ENCODE results near the gene ACSBG1. TPM values are rescaled to one million over a fixed set of nuclear protein-coding genes. Genes with fewer than 3 reads are reported as not detected.

Gene ACSBG1
- total and polyA plus RNA-seq, 9 donors: 0.15 to 2.2 (median 0.45) TPM; not detected in 2

DNA sequence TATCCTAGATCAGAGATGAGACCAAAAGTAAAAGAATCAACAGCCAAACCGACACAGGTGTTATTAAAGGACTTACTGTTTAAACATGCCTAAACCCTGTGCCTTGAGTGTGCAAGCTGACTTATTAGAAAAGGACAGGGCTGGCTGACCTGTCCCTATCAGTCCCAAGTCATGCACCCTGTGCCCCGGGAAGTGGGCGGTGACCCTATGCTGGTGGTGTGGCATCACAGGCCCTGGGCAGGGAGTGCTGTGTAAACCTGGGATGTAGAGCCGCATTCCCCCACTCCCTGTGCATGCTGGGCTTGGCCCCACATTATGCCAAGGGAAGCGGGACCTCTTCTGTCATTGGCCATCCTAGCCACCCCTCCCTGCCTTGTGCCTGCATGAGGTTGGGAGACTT is 40.6 kb upstream of the ACSBG1 start:
- no peaks in the 10 kb centered on the region for H3K36me3 ChIP-seq
- intact Hi-C loops (cut with DNase I): no loop called here

GRCh38 chr15:78272776-78273175 is 38.4 kb upstream of the ACSBG1 start:
- no peak overlapping the region for H3K4me3 ChIP-seq
- no peak for TF ChIP-seq EP300 (IDR thresholded peaks at IDR 0.05)
- TF ChIP-seq POLR2A (IDR thresholded peaks at IDR 0.05): no peak
- no peak for TF ChIP-seq CTCF (IDR thresholded peaks at IDR 0.05)
- DNase-seq: no peak
- H3K36me3 ChIP-seq: no peaks in the 10 kb centered on the region
- no peaks in the 10 kb centered on the region for H3K27me3 ChIP-seq
- WGBS, 3 donors: 93 to 96% (median 94%) methylated on average over 3 of the region's 3 CpGs
- no peak overlapping the region for H3K27ac ChIP-seq
- intact Hi-C loops (cut with DNase I): no loop called here
- H3K9me3 ChIP-seq: no peaks in the 10 kb centered on the region
- H3K4me1 ChIP-seq (ENCODE audit: insufficient read depth): no peaks in the 10 kb centered on the region

More for the DNA sequence above, 40.6 kb upstream of the ACSBG1 start:
- Histone ChIP-seq H3K4me1 (ENCODE audit: insufficient read depth) (no peaks in the 10 kb centered on the region), H3K27me3 (no peaks in the 10 kb centered on the region), H3K27ac (no peak overlapping the region), H3K9me3 (no peaks in the 10 kb centered on the region), H3K4me3 (no peak overlapping the region)
- no peak for DNase-seq
- WGBS, 3 donors: 94 to 95% (median 94%) methylated on average over 5 of the region's 5 CpGs
- TF ChIP-seq POLR2A (IDR thresholded peaks at IDR 0.05) (no peak), CTCF (IDR thresholded peaks at IDR 0.05) (no peak), EP300 (IDR thresholded peaks at IDR 0.05) (no peak)

DNA sequence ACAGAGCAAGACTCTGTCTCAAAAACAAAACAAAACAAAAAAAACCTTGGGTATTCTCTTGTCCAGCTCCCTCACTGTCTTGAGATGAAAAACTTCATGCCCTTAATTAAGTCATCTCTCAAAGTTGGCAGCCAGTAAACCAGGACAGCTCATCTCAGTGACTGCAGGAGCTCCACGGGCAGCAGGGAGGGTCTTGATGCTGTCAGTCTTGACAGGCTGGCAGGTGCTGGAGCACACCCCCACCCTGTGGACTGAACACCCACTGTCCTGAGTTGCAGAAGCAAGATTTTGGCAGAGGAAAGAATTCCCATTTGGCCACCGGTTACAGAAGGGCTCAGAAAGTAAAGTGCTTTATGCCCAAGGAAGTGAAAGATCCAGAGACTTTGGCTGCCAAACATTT is 38.0 kb upstream of the ACSBG1 start:
- TF ChIP-seq CTCF (IDR thresholded peaks at IDR 0.05) (no peak), POLR2A (IDR thresholded peaks at IDR 0.05) (no peak)
- 69 to 79% (median 74%) methylated on average over 2 of the region's 2 CpGs for WGBS, 3 donors
- no peaks in the 10 kb centered on the region for H3K4me1 ChIP-seq (ENCODE audit: insufficient read depth)
- H3K4me3 ChIP-seq: no peak overlapping the region
- no peaks in the 10 kb centered on the region for H3K36me3 ChIP-seq
- intact Hi-C loops (cut with DNase I): no loop called here
- H3K27ac ChIP-seq: no peak overlapping the region
- no peak for DNase-seq
- H3K9me3 ChIP-seq: no peaks in the 10 kb centered on the region
- H3K27me3 ChIP-seq: no peaks in the 10 kb centered on the region

- Histone ChIP-seq H3K36me3 (no peaks in the 10 kb centered on the region), H3K27me3 (no peaks in the 10 kb centered on the region), H3K4me1 (ENCODE audit: insufficient read depth) (peaks cover 6% of the 10 kb centered on the region), H3K27ac (no peak overlapping the region), H3K9me3 (no peaks in the 10 kb centered on the region), H3K4me3 (no peak overlapping the region)
- no peak for DNase-seq
- WGBS, 3 donors: 70 to 80% (median 72%) methylated on average over 2 of the region's 2 CpGs
- intact Hi-C loops (cut with DNase I): no loop called here
- no peak for TF ChIP-seq CTCF (IDR thresholded peaks at IDR 0.05)
Observed at GRCh38 chr15:78266806-78267205, 32.4 kb upstream of the ACSBG1 start.

DNA sequence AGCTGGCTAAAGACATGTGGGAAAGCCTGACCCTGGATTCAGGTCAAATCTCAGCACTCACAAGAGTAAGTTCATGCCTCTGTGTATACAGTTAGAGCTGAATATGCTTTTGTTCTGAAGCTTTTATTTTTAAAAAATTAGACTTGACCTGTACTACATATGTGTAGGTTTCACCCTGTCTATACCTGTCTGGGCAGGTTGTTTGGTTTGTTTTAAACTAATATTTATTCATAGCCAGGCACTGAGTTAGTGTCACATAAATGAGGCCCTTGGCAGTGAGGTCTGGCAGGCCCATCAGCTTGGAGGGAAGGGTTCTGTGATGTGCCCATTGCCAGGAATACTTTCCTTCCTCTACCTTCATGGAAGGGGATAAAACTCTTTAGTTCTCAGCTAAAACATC is 31.9 kb upstream of the ACSBG1 start:
- no peaks in the 10 kb centered on the region for H3K27me3 ChIP-seq
- no peak overlapping the region for H3K4me3 ChIP-seq
- H3K4me1 ChIP-seq (ENCODE audit: insufficient read depth): peaks cover 6% of the 10 kb centered on the region
- no peaks in the 10 kb centered on the region for H3K36me3 ChIP-seq
- no peak for DNase-seq
- no peak overlapping the region for H3K27ac ChIP-seq
- intact Hi-C loops (cut with DNase I): no loop called here
- TF ChIP-seq POLR2A (IDR thresholded peaks at IDR 0.05) (no peak), CTCF (IDR thresholded peaks at IDR 0.05) (no peak), EP300 (IDR thresholded peaks at IDR 0.05) (no peak)
- H3K9me3 ChIP-seq: no peaks in the 10 kb centered on the region

Data from ovary (tissue), 9 donors.